GM12873 (cell line): ENCODE data around the gene THBS2.

Source experiments
- CTCF ChIP-seq: IDR thresholded peaks from 2 replicates; pipeline ENCODE4 v1.5.1; 2012; ENCODE audit warnings: low read depth, mild to moderate bottlenecking, moderate library complexity, low read length, control low read depth; ENCODE audit not compliant: insufficient read depth; ENCODE audit errors: missing control alignments

THBS2 gene

DNA sequence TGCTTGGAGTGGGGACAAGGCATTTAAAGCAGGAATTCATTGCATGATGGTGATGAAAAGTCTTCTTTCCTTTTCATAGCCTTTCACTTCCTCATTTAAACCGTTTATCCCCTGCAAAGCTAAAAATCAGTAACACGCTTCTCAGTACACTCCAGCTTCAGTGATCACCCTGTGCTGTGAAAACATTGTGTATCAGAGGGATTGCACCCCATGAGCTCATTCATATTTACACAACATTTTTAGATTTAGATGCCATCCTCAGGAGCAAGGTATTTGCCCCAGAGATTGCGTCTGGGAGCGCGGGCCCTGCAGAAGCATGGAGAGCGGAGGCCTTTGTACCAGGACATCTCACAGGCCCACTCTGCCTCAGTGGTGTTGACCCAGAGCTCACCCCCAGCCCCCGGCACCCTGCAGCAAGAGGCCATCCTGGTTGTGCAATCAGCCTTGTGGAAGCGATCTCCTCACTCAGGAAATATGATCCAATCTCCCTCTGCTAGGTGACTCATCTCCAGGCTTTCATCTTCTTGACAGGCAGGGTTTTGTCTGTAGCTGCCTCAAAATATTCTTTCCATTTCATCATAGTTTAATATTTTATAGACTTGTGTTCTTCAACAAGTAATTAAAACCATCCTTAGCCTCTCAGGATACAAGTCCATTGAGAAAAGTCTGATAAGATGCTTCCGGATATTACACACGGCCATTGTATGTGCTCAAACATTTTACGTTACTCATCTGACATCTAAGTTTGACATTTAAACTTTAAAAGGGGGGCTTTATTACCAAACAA is 38.9 kb upstream of the THBS2 start:
- no peak for TF ChIP-seq CTCF

DNA sequence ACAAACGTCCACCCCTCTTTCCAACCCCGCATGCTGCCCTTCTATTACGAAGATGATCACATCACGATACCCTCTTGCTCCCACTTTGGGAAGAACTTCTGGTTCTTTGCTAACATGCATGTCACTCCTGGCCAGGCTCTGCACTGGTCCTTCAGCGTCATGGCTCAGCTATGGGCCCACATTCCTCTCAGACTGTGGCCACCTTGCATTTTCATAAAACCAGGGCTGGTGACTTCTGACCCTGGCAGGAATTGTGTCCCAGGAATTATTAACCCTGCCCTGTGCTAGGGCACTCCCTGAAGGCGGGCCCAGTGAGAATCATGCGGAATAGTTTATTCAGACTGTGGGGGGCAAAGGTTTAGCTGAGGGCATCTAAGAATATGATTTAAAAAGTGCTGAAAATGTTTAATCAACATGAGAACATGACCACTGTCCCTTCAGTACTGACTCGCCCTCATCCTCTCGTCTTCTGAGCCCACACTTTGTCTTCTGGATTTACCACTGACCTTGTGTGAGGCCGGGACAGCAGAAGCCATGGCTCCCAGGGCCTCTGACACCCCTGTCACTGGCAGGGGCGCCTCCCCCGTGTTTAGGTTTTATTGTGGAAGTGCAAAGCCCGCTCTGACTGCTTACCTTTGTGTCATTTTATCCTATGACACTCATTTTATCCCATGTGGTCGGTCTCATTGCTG is 38.1 kb upstream of the THBS2 start:
- TF ChIP-seq CTCF = no peak

DNA sequence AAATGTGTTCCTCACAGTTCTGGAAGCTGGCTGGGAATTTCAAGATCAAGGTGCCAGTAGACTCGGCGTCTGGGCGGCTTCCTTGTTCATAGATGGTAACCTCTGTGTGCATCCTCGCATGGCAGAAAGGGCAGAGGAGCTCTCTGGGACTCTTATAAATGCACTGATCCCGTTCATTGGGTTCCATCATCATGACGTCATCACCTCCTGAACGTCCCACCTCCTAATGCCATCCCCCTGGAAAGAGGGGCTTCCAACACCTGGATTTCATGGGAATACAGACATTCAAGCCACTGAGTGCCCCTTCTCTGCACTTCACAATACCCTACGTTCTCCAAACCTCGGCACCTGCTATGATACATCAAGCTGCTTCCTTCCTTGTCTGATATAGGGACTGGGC is 37.5 kb upstream of the THBS2 start:
- TF ChIP-seq CTCF = no peak

DNA sequence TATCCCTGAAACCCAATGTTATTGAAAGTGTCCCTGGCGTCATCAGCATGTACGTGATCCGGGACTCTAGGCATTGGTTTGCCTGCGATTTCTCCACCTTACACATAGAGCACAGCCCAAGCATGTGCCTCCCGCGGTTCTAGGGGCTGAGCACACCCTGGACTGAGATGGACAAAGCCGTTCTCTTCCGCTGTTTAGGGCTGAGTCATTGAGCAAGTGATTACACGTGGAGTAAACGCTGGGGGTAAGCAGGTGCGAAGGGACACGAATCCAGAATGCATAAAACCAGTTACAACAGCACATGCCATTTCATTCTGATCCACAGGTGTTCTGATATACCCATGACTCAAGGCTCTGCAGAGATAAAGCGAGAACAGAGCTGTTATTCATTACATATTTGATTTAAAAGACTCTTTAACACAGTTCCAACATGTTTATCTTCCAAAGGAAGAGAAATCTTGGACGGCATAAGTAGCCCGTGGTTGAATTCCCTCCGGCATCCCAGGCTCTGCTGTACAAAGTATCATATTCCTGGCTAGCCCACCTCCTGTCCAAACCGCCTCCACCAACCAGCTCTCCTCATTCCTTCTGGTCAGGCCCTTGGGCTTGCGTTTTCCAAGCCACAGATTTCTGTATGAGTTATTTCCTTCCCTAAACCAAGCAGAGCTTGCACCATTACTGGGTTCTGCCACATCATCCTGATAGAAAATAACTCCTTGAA is 36.1 kb upstream of the THBS2 start:
- no peak for TF ChIP-seq CTCF

- TF ChIP-seq CTCF = no peak
Measured at GRCh38 chr6:169289257-169289618, 35.6 kb upstream of the THBS2 start.

DNA sequence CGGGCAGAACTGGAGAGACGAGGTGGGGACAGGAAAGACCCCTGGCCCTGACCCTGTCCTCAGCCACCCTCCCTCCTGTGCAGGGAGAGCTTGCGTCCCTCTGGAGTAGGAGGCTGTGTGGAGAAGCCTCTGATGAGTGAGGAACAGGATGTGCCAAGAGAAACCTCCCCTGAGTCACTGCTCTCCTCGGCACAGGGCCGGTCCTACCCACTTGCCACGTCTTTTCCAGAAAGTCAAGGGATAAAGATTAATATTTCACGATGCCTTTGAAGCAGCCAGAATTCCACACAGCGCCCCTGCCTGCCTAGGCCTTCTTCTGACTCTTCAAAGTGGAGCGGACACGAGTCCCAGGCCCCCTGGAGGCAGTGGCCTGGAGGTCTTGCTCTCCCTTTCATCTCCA is 34.9 kb upstream of the THBS2 start:
- no peak for TF ChIP-seq CTCF

- peak; percentile 17 for TF ChIP-seq CTCF
Measured at GRCh38 chr6:169287675-169288074, 34.0 kb upstream of the THBS2 start.
